ENCODE data around the gene CES2.
"Not testable (repeated sequence)": the region's sequence is repeated elsewhere in the genome, so short reads cannot be mapped to it uniquely, and the experiment has no call there.

The CES2 gene

DNA sequence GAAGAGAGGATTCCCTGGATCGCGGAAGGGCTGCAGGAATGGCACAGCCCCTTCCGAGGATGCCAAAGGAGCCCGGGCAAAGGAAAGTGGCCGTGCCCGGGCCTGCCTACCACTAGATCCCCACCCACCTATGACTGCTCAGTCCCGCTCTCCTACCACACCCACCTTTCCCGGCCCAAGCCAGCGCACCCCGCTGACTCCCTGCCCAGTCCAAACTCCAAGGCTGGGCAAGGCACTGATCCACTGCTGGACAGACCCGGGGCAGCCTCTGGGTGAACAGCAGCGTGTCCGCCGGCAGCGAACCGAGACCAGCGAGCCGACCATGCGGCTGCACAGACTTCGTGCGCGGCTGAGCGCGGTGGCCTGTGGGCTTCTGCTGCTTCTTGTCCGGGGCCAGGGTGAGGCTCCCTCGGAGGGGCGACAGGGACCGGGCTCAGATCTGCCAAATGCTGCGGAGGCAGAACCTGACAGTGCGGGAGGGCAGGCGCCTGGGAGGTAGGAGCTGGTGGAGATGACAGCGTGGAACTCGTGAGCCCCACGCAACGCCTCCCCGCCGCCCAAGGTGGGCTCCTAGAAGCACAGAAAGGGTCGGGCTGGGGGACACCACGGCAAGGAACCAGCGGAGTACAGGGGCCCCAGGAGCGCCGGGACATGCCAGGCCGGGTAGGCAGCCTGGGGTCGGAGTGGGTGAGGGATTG lies at the start of gene CES2:
CES2 (plus strand) TSS at position 203 of the 698 bp plus-strand sequence; CDS start at position 323, 120 bp downstream.
- peak; percentile 79 for DNase-seq (ENCODE audit: low spot score)

GRCh38 chr16:66886321-66886720 lies 49.0 kb upstream of the CES2 start:
- DNase-seq (ENCODE audit: low spot score), result no peak

DNA sequence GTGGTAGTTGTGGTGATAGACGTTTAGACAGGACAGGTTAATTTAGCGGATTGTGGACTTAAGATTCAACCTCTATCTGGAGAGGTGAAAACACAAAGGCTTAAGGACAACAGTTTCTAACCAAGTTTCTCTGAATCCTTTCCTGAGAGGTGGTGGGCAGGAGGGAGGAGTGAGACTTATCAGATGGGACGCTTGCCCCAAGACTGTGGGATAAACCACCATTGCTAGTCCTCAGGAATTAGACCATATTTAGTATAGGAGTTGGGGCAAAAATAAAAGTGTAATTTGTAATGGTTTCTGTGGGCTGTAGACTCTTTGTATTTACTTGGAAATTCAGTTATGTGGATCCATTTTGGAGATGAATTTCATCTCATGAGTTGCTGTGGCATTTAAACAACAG lies 48.4 kb upstream of the CES2 start:
- no peak for DNase-seq (ENCODE audit: low spot score)

- no peak for DNase-seq (ENCODE audit: low spot score)
Observed at GRCh38 chr16:66888647-66889615, 46.4 kb upstream of the CES2 start.

GRCh38 chr16:66889622-66890021 lies 45.7 kb upstream of the CES2 start:
- DNase-seq (ENCODE audit: low spot score), result no peak

DNA sequence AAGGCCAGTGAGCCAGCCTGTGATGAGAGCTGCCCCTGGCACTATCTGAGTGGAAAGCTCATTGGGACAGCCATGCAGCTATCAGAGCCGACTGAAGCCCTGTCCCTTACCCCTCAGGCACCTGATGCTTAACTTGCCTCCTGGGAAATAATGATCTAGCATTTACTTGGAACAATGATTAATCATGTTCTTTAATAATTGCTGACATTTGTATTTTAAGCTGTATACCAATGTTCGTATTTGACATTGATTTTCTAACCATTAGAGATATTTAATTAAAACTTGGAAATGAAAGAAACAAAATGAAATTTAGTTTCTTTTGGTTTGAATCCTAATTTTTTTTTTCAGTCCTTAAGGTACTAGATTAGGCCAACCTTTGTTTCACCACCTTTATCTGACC lies 44.5 kb upstream of the CES2 start:
- no peak for DNase-seq (ENCODE audit: low spot score)

DNA sequence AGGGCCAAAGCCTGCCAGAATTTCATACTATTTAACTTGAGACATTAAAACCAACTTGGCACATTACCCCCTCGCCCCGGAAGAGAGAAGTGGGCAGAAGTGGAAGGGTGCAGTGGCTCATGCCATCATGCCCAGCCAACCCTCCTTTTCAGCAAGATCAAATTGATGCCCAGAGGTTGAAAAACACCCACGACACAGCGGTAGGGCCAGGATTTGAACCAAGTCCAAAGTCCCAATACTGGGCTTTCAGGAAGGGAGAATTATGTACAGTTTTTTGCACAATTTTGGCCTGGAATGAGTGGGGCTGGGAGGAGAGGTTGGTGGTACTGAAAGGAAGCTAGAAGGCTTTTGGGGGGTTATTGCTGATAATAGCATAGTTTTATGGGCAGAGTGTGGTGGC lies 44.0 kb upstream of the CES2 start:
- DNase-seq (ENCODE audit: low spot score), result no peak

DNA sequence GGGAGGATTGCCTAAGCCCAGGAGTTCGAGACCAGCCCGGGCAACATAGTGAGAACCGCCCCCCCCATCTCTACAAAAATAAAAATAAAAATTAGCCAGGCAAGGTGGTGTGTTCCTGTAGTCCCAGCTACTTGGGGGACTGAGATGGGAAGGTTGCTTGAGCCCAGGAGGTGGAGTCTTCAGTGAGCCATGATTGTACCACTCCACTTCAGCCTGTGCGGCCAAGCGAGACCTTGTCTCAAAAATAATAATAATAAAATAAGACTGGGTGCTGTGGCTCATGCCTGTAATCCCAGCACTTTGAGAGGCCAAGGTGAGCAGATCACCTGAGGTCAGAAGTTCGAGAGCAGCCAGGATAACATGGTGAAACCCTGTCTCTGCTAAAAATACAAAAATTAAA lies 43.5 kb upstream of the CES2 start:
- no peak for DNase-seq (ENCODE audit: low spot score)

- DNase-seq (ENCODE audit: low spot score), result no peak
Observed at GRCh38 chr16:66894055-66894454, 41.3 kb upstream of the CES2 start.

DNA sequence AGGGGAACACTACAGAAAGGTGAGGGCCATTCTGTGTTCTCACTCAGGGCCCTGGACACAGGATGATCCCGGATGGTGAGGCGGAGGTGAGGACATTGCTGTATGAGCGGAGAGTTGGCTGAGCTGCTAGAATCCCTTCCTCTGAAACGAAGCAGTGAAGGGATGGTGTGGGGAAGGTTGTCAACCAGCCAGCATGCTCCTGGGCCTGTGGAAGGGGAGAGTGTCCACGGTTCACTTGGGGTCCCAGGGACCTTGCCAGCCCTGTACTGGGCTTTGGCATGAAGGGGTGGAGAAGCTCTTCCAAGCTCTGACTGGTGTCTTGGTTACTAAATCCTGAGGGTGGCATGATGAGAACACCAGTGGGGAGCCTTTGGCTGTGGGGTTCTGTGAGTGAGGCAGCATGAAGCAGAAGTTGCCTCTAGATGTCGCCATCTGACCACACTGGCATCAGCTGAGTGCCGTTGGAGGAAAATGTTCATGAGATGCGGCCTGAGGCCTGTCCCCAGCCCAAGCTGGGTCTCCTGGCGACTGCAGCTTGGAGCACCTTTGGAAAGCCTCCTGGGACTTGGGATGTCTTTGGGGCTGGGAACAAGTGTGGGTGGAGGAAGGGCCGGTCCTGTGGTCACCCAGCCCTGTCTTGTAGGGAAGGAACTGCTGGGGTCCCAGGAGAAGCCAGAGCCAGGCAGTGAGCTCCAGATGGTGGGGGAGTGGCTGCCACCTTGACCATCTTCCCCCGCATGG lies 40.2 kb upstream of the CES2 start:
- DNase-seq (ENCODE audit: low spot score), result peak; percentile 83

DNA sequence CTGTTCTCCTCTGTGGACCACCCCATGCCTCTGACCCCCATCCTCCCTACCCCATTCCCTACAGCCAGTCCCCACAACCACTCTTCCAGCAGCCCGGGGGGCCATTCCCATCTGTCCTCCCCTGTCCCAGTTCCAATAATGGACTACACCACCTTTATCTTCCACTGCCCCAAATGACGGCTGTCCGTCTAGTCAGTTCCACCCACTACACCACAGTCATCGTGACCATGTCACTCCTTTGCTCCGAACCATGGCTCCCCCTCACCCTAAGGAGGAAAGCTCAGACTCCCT lies 39.7 kb upstream of the CES2 start:
- DNase-seq (ENCODE audit: low spot score), result no peak

- DNase-seq (ENCODE audit: low spot score), result no peak
Observed at GRCh38 chr16:66895999-66896398, 39.3 kb upstream of the CES2 start.

DNA sequence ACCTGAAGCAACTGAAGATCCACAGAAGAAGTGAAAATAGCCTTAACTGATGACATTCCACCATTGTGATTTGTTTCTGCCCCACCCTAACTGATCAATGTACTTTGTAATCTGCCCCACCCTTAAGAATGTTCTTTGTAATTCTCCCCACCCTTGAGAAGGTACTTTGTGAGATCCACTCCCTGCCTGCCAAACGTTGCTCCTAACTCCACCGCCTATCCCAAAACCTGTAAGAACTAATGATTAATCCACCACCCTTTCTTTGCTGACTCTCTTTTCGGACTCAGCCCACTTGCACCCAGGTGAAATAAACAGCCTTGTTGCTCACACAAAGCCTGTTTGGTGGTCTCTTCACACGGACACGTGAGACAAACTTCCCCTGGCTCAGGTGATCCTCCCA lies 38.6 kb upstream of the CES2 start:
- not testable (repeated sequence) for DNase-seq (ENCODE audit: low spot score)

DNA sequence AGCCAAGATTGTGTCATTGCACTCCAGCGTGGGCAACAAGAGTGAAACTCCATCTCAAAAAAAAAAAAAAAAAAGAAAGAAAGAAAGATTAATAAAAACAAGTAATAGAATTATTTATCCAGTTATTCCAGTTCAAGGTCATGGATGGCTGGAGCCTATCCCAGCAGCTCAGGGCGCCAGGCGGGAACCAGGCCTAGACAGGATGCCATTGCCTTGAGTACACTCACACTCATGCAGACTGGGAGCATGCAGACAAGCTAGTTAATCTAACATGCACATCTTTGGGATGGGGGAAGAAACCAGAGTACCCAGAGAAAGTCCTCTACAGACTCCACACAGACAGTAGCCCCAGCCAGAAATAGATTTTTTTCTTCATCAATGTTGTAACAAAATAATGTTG lies 37.1 kb upstream of the CES2 start:
- DNase-seq (ENCODE audit: low spot score), result peak; percentile 38

DNA sequence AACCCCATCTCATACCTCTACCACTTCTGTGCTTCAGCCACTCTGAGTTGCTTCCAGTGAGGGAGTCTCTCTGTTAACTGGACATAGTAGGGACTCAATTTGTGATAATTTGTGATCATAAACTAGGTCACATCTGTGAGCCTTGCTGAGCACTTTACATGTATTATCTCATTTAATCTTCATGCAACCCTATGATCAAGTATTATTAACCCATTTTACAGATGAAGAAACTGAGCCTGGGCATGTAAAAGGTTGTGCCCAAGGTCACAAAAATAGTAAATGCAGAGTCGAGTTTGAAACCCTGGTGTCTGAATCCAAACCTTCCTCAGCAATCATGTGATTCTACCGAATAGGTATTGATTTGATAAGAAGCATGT lies 36.4 kb upstream of the CES2 start:
- DNase-seq (ENCODE audit: low spot score), result no peak

- DNase-seq (ENCODE audit: low spot score), result no peak
Observed at GRCh38 chr16:66899310-66899944, 35.9 kb upstream of the CES2 start.

DNA sequence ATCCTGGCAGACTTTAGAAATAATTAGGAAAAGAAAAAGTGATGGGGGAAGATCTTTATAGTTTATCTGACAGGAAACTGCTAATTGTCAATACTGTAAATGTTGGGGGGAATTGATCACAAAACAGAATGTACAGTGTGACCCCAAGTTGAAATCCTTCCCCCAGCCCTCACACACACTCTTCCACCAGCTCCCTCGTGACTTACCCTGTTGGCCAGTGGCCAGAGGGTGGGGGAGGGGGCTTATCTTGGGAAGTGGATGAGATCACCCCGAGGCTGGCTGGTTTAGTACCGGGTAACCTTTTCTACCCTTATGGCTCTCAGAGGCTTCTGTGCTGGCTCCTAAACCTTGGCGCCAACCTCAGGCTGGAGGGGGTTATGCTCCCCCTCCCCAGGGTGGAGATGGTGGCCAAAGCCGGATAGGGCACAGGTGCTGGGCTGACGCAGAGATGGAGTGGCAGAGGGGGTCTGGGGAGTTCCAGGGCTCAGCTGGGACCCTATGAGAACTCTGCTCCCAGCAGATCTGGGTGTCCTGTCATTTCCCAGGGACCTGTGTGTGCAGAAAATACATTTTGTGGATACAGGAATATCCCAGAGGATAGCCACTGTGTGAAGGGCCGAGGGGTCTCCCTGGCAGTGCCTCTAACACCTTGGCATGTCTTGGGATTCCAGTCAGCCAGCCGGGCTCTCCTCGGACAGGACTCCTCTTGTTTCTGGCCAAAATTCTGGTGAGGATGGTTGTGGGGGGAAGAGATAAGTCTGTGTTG lies 35.2 kb upstream of the CES2 start:
- peak; percentile 52 for DNase-seq (ENCODE audit: low spot score)

- no peak for DNase-seq (ENCODE audit: low spot score)
Observed at GRCh38 chr16:66900721-66901441, 34.4 kb upstream of the CES2 start.

GRCh38 chr16:66901626-66902025 lies 33.7 kb upstream of the CES2 start:
- no peak for DNase-seq (ENCODE audit: low spot score)

GRCh38 chr16:66902648-66903543 lies 32.4 kb upstream of the CES2 start:
- DNase-seq (ENCODE audit: low spot score), result no peak

Measured in AG08395 (cell line).